Measurements from ENCODE around the gene CADPS2. TPM values are rescaled to one million over a fixed set of nuclear protein-coding genes. Genes with fewer than 3 reads are reported as not detected.

The CADPS2 gene
- total and polyA plus RNA-seq, 2 donors (not counting 1 experiment from before 2014, with no cell fraction given), result not detected

DNA sequence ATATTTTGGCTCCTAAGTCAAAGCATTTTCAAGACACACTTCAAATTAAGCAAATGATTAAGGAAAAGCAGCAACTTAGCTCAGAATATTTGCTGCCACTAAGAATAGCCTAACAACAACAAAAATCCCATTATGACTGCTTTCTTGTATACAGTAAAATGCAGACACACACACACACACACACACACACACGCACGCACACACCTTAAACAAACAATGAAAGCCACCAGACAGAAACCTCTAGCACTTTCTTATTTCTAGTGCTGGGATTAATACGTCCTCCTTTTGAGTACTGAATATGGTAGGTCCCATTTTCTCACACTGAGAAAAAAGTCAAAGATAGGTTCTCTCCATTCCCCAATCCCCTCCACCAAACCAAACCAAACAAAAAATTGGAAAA is 558.3 kb downstream of the CADPS2 start:
- no peaks in the 10 kb centered on the region for H3K79me2 ChIP-seq (ENCODE audit: control insufficient read depth, insufficient read depth, low read length)
- H3K4me1 ChIP-seq (ENCODE audit: control insufficient read depth in 2 of 2, insufficient read depth in 2 of 2, low read length in 2 of 2), result no peaks in the 10 kb centered on the region
- no peak for ATAC-seq (ENCODE audit: low read depth)
- Mint-ChIP-seq H3K4me3 (no peak overlapping the region), H3K27ac (no peak overlapping the region), H3K9me3 (ENCODE audit: insufficient read depth) (no peaks in the 10 kb centered on the region), H3K4me1 (no peaks in the 10 kb centered on the region), H3K27me3 (no peaks in the 10 kb centered on the region)
- H3K27ac ChIP-seq (ENCODE audit: low read length in 2 of 2), result no peak overlapping the region
- H2AFZ ChIP-seq (ENCODE audit: insufficient read depth, low read depth, low read length, poor library complexity, severe bottlenecking), result no peak overlapping the region
- no peak for DNase-seq
- CTCF ChIA-PET, result no interaction called here
- no peak overlapping the region for H3K9ac ChIP-seq (ENCODE audit: low read length)
- no peaks in the 10 kb centered on the region for H3K9me3 ChIP-seq (ENCODE audit: control extremely low read depth in 1 of 3, control insufficient read depth in 2 of 3, insufficient read depth in 1 of 3, low read length in 2 of 3)
- POLR2A ChIA-PET, result no interaction called here
- H4K20me1 ChIP-seq (ENCODE audit: control insufficient read depth, insufficient read depth, low read length, poor library complexity, severe bottlenecking), result no peaks in the 10 kb centered on the region
- H3K4me3 ChIP-seq (ENCODE audit: control extremely low read depth in 1 of 5, extremely low read depth in 1 of 5, insufficient read depth in 1 of 5, low read depth in 2 of 5, low read length in 4 of 5), result no peak overlapping the region
- intact Hi-C loops (cut with micrococcal nuclease), result no loop called here
- H3K4me2 ChIP-seq (replicated peaks; ENCODE audit: low read depth, low read length, poor library complexity, severe bottlenecking), result no peak overlapping the region
- no peaks in the 10 kb centered on the region for H3K36me3 ChIP-seq (replicated peaks in 1 of 2; ENCODE audit: control extremely low read depth in 1 of 2, control insufficient read depth in 1 of 2, extremely low read depth in 1 of 2, insufficient read depth in 2 of 2, low read length in 1 of 2)
- H3K27me3 ChIP-seq (replicated peaks in 1 of 4; ENCODE audit: control extremely low read depth in 1 of 4, control insufficient read depth in 3 of 4, insufficient read depth in 4 of 4, low read length in 3 of 4), result no peaks in the 10 kb centered on the region
- no peak for TF ChIP-seq CTCF (IDR thresholded peaks at IDR 0.05)
- TF ChIP-seq EZH2 (IDR thresholded peaks at IDR 0.05; ENCODE audit: borderline replicate concordance, insufficient read depth, low read depth, low read length, poor library complexity, severe bottlenecking), result no peak
- 25% methylated on average over 2 of the region's 3 CpGs for WGBS (ENCODE audit: insufficient coverage)

GRCh38 chr7:122316467-122317388 is 569.5 kb downstream of the CADPS2 start:
- ChIA-PET POLR2A (no interaction called here), CTCF (no interaction called here)
- H3K4me3 ChIP-seq (ENCODE audit: control extremely low read depth in 1 of 5, extremely low read depth in 1 of 5, insufficient read depth in 1 of 5, low read depth in 2 of 5, low read length in 4 of 5), result no peak overlapping the region
- peaks cover 60% of the 10 kb centered on the region for H3K27me3 Mint-ChIP-seq
- H3K79me2 ChIP-seq (ENCODE audit: control insufficient read depth, insufficient read depth, low read length), result no peaks in the 10 kb centered on the region
- TF ChIP-seq CTCF (IDR thresholded peaks at IDR 0.05) (no peak), EZH2 (IDR thresholded peaks at IDR 0.05; ENCODE audit: borderline replicate concordance, insufficient read depth, low read depth, low read length, poor library complexity, severe bottlenecking) (no peak)
- no peak overlapping the region for H2AFZ ChIP-seq (ENCODE audit: insufficient read depth, low read depth, low read length, poor library complexity, severe bottlenecking)
- H3K4me2 ChIP-seq (replicated peaks; ENCODE audit: low read depth, low read length, poor library complexity, severe bottlenecking), result no peak overlapping the region
- peaks cover 0 to 29% (median 0%) of the 10 kb centered on the region in 3 donors for H3K9me3 ChIP-seq (ENCODE audit: control extremely low read depth in 1 of 3, control insufficient read depth in 2 of 3, insufficient read depth in 1 of 3, low read length in 2 of 3)
- peaks cover 0 to 34% (median 31%) of the 10 kb centered on the region in 4 experiments for H3K27me3 ChIP-seq (replicated peaks in 1 of 4; ENCODE audit: control extremely low read depth in 1 of 4, control insufficient read depth in 3 of 4, insufficient read depth in 4 of 4, low read length in 3 of 4)
- H4K20me1 ChIP-seq (ENCODE audit: control insufficient read depth, insufficient read depth, low read length, poor library complexity, severe bottlenecking), result no peaks in the 10 kb centered on the region
- H3K4me1 Mint-ChIP-seq, result no peaks in the 10 kb centered on the region
- H3K4me1 ChIP-seq (ENCODE audit: control insufficient read depth in 2 of 2, insufficient read depth in 2 of 2, low read length in 2 of 2), result no peaks in the 10 kb centered on the region
- no peak overlapping the region for H3K4me3 Mint-ChIP-seq
- no peaks in the 10 kb centered on the region for H3K36me3 ChIP-seq (replicated peaks in 1 of 2; ENCODE audit: control extremely low read depth in 1 of 2, control insufficient read depth in 1 of 2, extremely low read depth in 1 of 2, insufficient read depth in 2 of 2, low read length in 1 of 2)
- H3K9me3 Mint-ChIP-seq (ENCODE audit: insufficient read depth), result no peaks in the 10 kb centered on the region
- intact Hi-C loops (cut with micrococcal nuclease), result no loop called here
- WGBS (ENCODE audit: insufficient coverage), result 8% methylated on average over 51 of the region's 71 CpGs
- H3K27ac ChIP-seq (ENCODE audit: low read length in 2 of 2), result no peak overlapping the region
- H3K27ac Mint-ChIP-seq, result no peak overlapping the region
- no peak for ATAC-seq (ENCODE audit: low read depth)
- DNase-seq, result no peak
- H3K9ac ChIP-seq (ENCODE audit: low read length), result no peak overlapping the region
